HCT116 (cell line): ENCODE results near the gene STEAP1.
A peak's percentile ranks its signal among the peaks of the same experiment; 100 is the strongest.
"Not testable (repeated sequence)": the region's sequence is repeated elsewhere in the genome, so short reads cannot be mapped to it uniquely, and the experiment has no call there.

ENCODE experiments used
- CEBPB ChIP-seq: IDR thresholded peaks from 2 replicates; pipeline ENCODE4 v1.6.1; 2012; ENCODE audit warnings: low read depth
- EZH2 ChIP-seq: fragments of 200-600 bp; sonication (generic); IDR thresholded peaks from 2 replicates; pipeline ENCODE4 v1.6.1; 2017; ENCODE audit warnings: antibody characterized with exemption, mixed run types
- EZH2phosphoT487 ChIP-seq: fragments of 200-600 bp; IDR thresholded peaks from 2 replicates; pipeline ENCODE4 v1.6.1; 2018; ENCODE audit warnings: antibody characterized with exemption, borderline replicate concordance
- JUND ChIP-seq: IDR thresholded peaks from 2 replicates; pipeline ENCODE4 v1.6.1; 2012
- POLR2A ChIP-seq: IDR thresholded peaks from 2 replicates; pipeline ENCODE4 v1.7.0; 2011; ENCODE audit warnings: borderline replicate concordance; ENCODE audit not compliant: insufficient read depth, insufficient read length; ENCODE audit errors: extremely low read depth
- POLR2AphosphoS5 ChIP-seq: IDR thresholded peaks from 2 replicates; pipeline ENCODE4 v1.6.1; 2011; ENCODE audit warnings: mild to moderate bottlenecking, low read depth, low read length, moderate library complexity
- SIN3A ChIP-seq: IDR thresholded peaks from 2 replicates; pipeline ENCODE4 v1.6.1; 2012; ENCODE audit warnings: low read depth
- SP1 ChIP-seq: IDR thresholded peaks from 2 replicates; pipeline ENCODE4 v1.6.1; 2012; ENCODE audit warnings: low read depth
- SRF ChIP-seq: IDR thresholded peaks from 2 replicates; pipeline ENCODE4 v1.6.1; 2012; ENCODE audit warnings: low read depth
- ZNF274 ChIP-seq: fragments of 200-500 bp; sonication (Bioruptor generic); IDR thresholded peaks from 2 replicates; pipeline ENCODE4 v1.6.1; 2014; ENCODE audit warnings: mild to moderate bottlenecking, low read depth, low read length, inconsistent platforms
- TF ChIP-seq, protein P1 (sequence below), 3 experiments: fragments of 200-600 bp in 1 of 3; sonication (generic) in 1 of 3; IDR thresholded peaks in 2 of 3; conservative IDR thresholded peaks in 1 of 3; 2 replicates each; pipeline ENCODE4 v1.5.1; 2012 to 2017; ENCODE audit warnings: low read depth in 2 of 3, low read length in 2 of 3, antibody characterized with exemption in 1 of 3, borderline replicate concordance in 1 of 3, control low read depth in 1 of 3, mild to moderate bottlenecking in 1 of 3, mixed read lengths in 1 of 3, mixed run types in 1 of 3, moderate library complexity in 1 of 3; ENCODE audit not compliant: insufficient read depth in 1 of 3
- TF ChIP-seq, protein P2 (sequence below): IDR thresholded peaks from 2 replicates; pipeline ENCODE4 v1.6.1; 2012; ENCODE audit warnings: low read depth
- TF ChIP-seq, protein P3 (sequence below): IDR thresholded peaks from 2 replicates; pipeline ENCODE4 v1.6.1; 2012
- TF ChIP-seq, protein P4 (sequence below): IDR thresholded peaks from 2 replicates; pipeline ENCODE4 v1.6.1; 2012

DNA sequence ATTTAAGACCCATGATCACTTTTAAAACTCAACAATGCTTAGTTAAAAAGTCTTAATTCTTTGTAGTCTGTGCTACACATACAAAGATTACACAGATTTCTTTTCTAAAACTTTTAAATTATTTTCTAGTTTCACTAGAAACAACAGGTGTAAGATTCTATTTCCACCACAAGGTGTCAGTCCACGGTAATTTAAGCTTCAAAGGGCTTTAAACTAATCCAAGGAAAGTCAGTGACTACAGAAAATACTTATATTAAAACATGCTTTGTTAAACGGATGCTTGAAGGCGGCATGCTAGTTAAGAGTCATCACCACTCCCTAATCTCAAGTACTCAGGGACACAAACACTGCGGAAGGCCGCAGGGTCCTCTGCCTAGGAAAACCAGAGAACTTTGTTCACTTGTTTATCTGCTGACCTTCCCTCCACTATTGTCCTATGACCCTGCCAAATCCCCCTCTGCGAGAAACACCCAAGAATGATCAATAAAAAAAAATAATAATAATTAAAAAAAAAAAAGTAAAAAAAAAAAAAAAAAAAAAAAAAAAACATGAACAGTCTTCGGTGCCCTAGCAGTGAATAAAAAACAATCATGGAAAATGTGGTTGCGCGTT, 1.5 kb upstream of the STEAP1 start:
- TF ChIP-seq POLR2A, JUND, CEBPB, EZH2phosphoT487, POLR2AphosphoS5, EZH2, SRF, ZNF274, SP1, SIN3A: not testable (repeated sequence)
- TF ChIP-seq, protein P1, sequence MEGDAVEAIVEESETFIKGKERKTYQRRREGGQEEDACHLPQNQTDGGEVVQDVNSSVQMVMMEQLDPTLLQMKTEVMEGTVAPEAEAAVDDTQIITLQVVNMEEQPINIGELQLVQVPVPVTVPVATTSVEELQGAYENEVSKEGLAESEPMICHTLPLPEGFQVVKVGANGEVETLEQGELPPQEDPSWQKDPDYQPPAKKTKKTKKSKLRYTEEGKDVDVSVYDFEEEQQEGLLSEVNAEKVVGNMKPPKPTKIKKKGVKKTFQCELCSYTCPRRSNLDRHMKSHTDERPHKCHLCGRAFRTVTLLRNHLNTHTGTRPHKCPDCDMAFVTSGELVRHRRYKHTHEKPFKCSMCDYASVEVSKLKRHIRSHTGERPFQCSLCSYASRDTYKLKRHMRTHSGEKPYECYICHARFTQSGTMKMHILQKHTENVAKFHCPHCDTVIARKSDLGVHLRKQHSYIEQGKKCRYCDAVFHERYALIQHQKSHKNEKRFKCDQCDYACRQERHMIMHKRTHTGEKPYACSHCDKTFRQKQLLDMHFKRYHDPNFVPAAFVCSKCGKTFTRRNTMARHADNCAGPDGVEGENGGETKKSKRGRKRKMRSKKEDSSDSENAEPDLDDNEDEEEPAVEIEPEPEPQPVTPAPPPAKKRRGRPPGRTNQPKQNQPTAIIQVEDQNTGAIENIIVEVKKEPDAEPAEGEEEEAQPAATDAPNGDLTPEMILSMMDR (IDR thresholded peaks at IDR 0.05 in 2 of 3, conservative IDR thresholded peaks at IDR 0.05 in 1 of 3; ENCODE audit: borderline replicate concordance in 1 of 3, insufficient read depth in 1 of 3, low read depth in 2 of 3, low read length in 2 of 3), result peak; percentile 23 to 79 (median 56); a peak in 4 of 6 replicates
- TF ChIP-seq, protein P2, sequence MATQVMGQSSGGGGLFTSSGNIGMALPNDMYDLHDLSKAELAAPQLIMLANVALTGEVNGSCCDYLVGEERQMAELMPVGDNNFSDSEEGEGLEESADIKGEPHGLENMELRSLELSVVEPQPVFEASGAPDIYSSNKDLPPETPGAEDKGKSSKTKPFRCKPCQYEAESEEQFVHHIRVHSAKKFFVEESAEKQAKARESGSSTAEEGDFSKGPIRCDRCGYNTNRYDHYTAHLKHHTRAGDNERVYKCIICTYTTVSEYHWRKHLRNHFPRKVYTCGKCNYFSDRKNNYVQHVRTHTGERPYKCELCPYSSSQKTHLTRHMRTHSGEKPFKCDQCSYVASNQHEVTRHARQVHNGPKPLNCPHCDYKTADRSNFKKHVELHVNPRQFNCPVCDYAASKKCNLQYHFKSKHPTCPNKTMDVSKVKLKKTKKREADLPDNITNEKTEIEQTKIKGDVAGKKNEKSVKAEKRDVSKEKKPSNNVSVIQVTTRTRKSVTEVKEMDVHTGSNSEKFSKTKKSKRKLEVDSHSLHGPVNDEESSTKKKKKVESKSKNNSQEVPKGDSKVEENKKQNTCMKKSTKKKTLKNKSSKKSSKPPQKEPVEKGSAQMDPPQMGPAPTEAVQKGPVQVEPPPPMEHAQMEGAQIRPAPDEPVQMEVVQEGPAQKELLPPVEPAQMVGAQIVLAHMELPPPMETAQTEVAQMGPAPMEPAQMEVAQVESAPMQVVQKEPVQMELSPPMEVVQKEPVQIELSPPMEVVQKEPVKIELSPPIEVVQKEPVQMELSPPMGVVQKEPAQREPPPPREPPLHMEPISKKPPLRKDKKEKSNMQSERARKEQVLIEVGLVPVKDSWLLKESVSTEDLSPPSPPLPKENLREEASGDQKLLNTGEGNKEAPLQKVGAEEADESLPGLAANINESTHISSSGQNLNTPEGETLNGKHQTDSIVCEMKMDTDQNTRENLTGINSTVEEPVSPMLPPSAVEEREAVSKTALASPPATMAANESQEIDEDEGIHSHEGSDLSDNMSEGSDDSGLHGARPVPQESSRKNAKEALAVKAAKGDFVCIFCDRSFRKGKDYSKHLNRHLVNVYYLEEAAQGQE, result not testable (repeated sequence)
- TF ChIP-seq, protein P3, sequence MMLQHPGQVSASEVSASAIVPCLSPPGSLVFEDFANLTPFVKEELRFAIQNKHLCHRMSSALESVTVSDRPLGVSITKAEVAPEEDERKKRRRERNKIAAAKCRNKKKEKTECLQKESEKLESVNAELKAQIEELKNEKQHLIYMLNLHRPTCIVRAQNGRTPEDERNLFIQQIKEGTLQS, result not testable (repeated sequence)
- TF ChIP-seq, protein P4, sequence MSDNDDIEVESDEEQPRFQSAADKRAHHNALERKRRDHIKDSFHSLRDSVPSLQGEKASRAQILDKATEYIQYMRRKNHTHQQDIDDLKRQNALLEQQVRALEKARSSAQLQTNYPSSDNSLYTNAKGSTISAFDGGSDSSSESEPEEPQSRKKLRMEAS, result not testable (repeated sequence)
